ENCODE data around the gene PIM3.

GRCh38 chr22:49929994-49930575 lies 30.5 kb upstream of the PIM3 start:
- TF ChIP-seq CTCF (IDR thresholded peaks at IDR 0.05), result no peak
- TF ChIP-seq POLR2A (IDR thresholded peaks at IDR 0.05), result no peak
- TF ChIP-seq EP300 (IDR thresholded peaks at IDR 0.05), result no peak
- no peak for TF ChIP-seq POLR2AphosphoS5 (IDR thresholded peaks at IDR 0.05)

Data from suprapubic skin (tissue), 4 donors.